Endothelial cell of umbilical vein (primary cell): ENCODE measurements around the gene PDE8B. TPM values are rescaled to one million over a fixed set of nuclear protein-coding genes. Genes with fewer than 3 reads are reported as not detected.

Experiments used
- BruUV-seq: library from RNA; stranded (reverse); fragments of 400-500 nt; replicated peaks from 2 replicates; lab custom pipeline; 2021; lab: Mats Ljungman, UMichigan
- CTCF ChIA-PET: fragments of 300-600, 350-600 bp; sonication (Branson Sonifier 250); formaldehyde crosslinking; loops from one replicate; lab custom pipeline; 2021; ENCODE audit warnings: antibody characterized with exemption, inconsistent platforms; lab: Charles Lee
- POLR2A ChIA-PET: fragments of 300-600, 350-600 bp; sonication (Branson Sonifier 250); formaldehyde crosslinking; loops from one replicate; lab custom pipeline; 2021; ENCODE audit warnings: antibody characterized with exemption, inconsistent platforms; lab: Charles Lee
- DNase-seq: peaks from one replicate; pipeline ENCODE4 v3.0.0-alpha.2; 2011; ENCODE audit warnings: low read depth, low spot score
- FAIRE-seq: peaks from 2 replicates; lab custom pipeline; 2011; peaks lifted over from hg19 to GRCh38; lab: Jason Lieb, UNC
- H2AFZ ChIP-seq: 2 replicates; pipeline ENCODE4 v1.6.0; 2012; ENCODE audit warnings: low read depth, low read length, control low read depth, inconsistent platforms
- H3K27ac ChIP-seq: 2 replicates; pipeline ENCODE4 v1.5.1; 2011; ENCODE audit warnings: low read depth, mild to moderate bottlenecking, control low read depth, low read length, moderate library complexity; ENCODE audit not compliant: insufficient read depth
- H3K27me3 ChIP-seq, 2 experiments: 2 replicates each; pipeline versions ENCODE4 v1.6.0 to v1.6.1; 2011; ENCODE audit warnings: low read length in 2 of 2, mixed read lengths in 1 of 2; ENCODE audit not compliant: control insufficient read depth in 2 of 2, insufficient read depth in 2 of 2
- H3K36me3 ChIP-seq, 2 experiments: 2 replicates in 1 of 2; 3 replicates in 1 of 2; pipeline ENCODE4 v1.5.1; 2011; ENCODE audit warnings: low read length in 2 of 2, mild to moderate bottlenecking in 1 of 2, moderate library complexity in 1 of 2; ENCODE audit not compliant: control insufficient read depth in 2 of 2, insufficient read depth in 2 of 2; ENCODE audit errors: extremely low read depth in 1 of 2
- H3K4me1 ChIP-seq: 3 replicates; pipeline ENCODE4 v1.5.1; 2011; ENCODE audit warnings: mild to moderate bottlenecking, low read length; ENCODE audit not compliant: control insufficient read depth, insufficient read depth; ENCODE audit errors: extremely low read depth
- H3K4me2 ChIP-seq: 2 replicates; pipeline ENCODE4 v1.6.1; 2011; ENCODE audit warnings: low read length, control low read depth, mixed read lengths; ENCODE audit not compliant: insufficient read depth
- H3K4me3 ChIP-seq, 3 experiments: fragments of 200-600 bp in 1 of 3; sonication (generic), shearing (Covaris generic) in 1 of 3; replicated peaks in 1 of 3; 2 replicates each; pipeline ENCODE4 v1.5.1; 2011 to 2016; ENCODE audit warnings: control low read depth in 3 of 3, low read length in 3 of 3, mild to moderate bottlenecking in 2 of 3, inconsistent platforms in 1 of 3, low read depth in 1 of 3, moderate library complexity in 1 of 3; ENCODE audit not compliant: insufficient read depth in 1 of 3
- H3K79me2 ChIP-seq: 2 replicates; pipeline ENCODE4 v1.6.0; 2012; ENCODE audit warnings: low read length, inconsistent platforms; ENCODE audit not compliant: control insufficient read depth, insufficient read depth
- H3K9ac ChIP-seq: replicated peaks from 2 replicates; pipeline ENCODE3; 2011; ENCODE audit warnings: low read length, control low read depth; ENCODE audit not compliant: insufficient read depth; ENCODE audit errors: extremely low read depth
- H3K9me1 ChIP-seq: replicated peaks from 3 replicates; pipeline ENCODE4 v1.6.0; 2011; ENCODE audit warnings: mild to moderate bottlenecking, low read length; ENCODE audit not compliant: control insufficient read depth, insufficient read depth; ENCODE audit errors: extremely low read depth
- H3K9me3 ChIP-seq: replicated peaks from 2 replicates; pipeline ENCODE4 v1.5.1; 2012; ENCODE audit warnings: low read length, inconsistent platforms; ENCODE audit not compliant: control insufficient read depth, insufficient read depth
- H4K20me1 ChIP-seq: replicated peaks from 2 replicates; pipeline ENCODE3; 2011; ENCODE audit warnings: mild to moderate bottlenecking, low read length; ENCODE audit not compliant: control insufficient read depth, insufficient read depth; ENCODE audit errors: extremely low read depth
- EZH2 ChIP-seq: IDR thresholded peaks from 2 replicates; pipeline ENCODE4 v1.6.1; 2012; ENCODE audit warnings: borderline replicate concordance, low read depth, mild to moderate bottlenecking, moderate library complexity, low read length, inconsistent platforms; ENCODE audit not compliant: severe bottlenecking
- FOS ChIP-seq: IDR thresholded peaks from 2 replicates; pipeline ENCODE4 v1.6.1; 2011; ENCODE audit warnings: mild to moderate bottlenecking, low read length, moderate library complexity, borderline replicate concordance; ENCODE audit not compliant: insufficient read depth
- GATA2 ChIP-seq: IDR thresholded peaks from 2 replicates; pipeline ENCODE4 v1.7.0; 2011; ENCODE audit warnings: low read depth, mild to moderate bottlenecking, moderate library complexity, mixed read lengths, low read length; ENCODE audit not compliant: insufficient read length, insufficient read depth
- JUN ChIP-seq: IDR thresholded peaks from 2 replicates; pipeline ENCODE4 v1.6.1; 2011; ENCODE audit warnings: borderline replicate concordance, low read depth; ENCODE audit not compliant: insufficient read length, insufficient read depth
- MYC ChIP-seq: IDR thresholded peaks from one replicate; pipeline ENCODE4 v1.6.1; 2011; ENCODE audit warnings: mild to moderate bottlenecking, low read depth, low read length
- POLR2A ChIP-seq: IDR thresholded peaks from 2 replicates; pipeline ENCODE4 v1.6.1; 2012; ENCODE audit warnings: low read depth, mild to moderate bottlenecking, control low read depth, low read length
- POLR2AphosphoS5 ChIP-seq: IDR thresholded peaks from 2 replicates; pipeline ENCODE4 v1.6.1; 2012; ENCODE audit warnings: low read depth, mild to moderate bottlenecking, control low read depth, low read length, moderate library complexity; ENCODE audit not compliant: insufficient read depth
- dilution Hi-C: fragments of 300-500 bp; cut with MboI; formaldehyde crosslinking; loops from one replicate; pipeline ENCODE4 v1.15.0; 2019; ENCODE audit warnings: low sequenced_read_pairs; ENCODE audit not compliant: extremely low pct_ligation_motif_present
- intact Hi-C: fragments of 100-400 bp; cut with micrococcal nuclease; formaldehyde crosslinking; loops from one replicate; pipeline ENCODE4 v1.10.0; 2022
- polyA plus RNA-seq, 4 experiments: library from polyadenylated mRNA; depleted of rRNA in 3 of 4; stranded (reverse) in 3 of 4; unstranded in 1 of 4; fragments of >200 nt; gene quantifications; 2 replicates each; pipeline versions ENCODE4 v1.2.1 to v1.2.3, GENCODE V29; 2011 to 2012; ENCODE audit warnings: missing spikeins in 1 of 4
- total RNA-seq: library from RNA; stranded (reverse); gene quantifications from 2 replicates; pipeline ENCODE4 v1.2.3, GENCODE V29; 2021
- TF ChIP-seq, protein P1 (sequence below), 2 donors: IDR thresholded peaks; 1 replicate in 1 of 2; 2 replicates in 1 of 2; pipeline ENCODE4 v1.5.1; 2011; ENCODE audit warnings: low read length in 2 of 2, mild to moderate bottlenecking in 2 of 2, moderate library complexity in 2 of 2, control low read depth in 1 of 2, inconsistent platforms in 1 of 2, low read depth in 1 of 2; ENCODE audit not compliant: insufficient read depth in 1 of 2; ENCODE audit errors: extremely low read depth in 1 of 2
- TF ChIP-seq, protein P2 (sequence below): IDR thresholded peaks from 2 replicates; pipeline ENCODE4 v1.6.1; 2011; ENCODE audit not compliant: insufficient read depth, insufficient read length

PDE8B gene
- total and polyA plus RNA-seq, 2 donors (not counting 3 experiments of a cell fraction or from before 2014, with no cell fraction given) = not detected

DNA sequence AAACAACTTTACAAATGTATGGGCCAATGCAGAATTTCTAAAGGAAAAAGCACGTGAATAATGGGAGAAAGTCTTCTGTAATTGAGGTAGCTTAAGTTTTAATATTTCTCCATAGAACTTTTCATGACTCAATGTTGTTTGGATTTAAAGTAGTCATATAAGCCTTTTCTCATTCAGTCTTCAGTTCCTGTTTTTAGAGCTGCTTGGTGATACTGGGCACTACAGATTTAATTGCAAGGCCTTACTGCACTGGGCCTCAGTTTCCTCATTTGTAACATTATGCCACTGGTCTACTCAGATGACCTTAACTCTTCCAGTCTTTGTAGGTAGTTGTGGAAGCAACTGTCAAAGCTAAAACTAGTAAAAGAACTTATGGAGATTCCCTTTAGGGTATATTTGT is 221.2 kb downstream of the PDE8B start:
- Histone ChIP-seq H2AFZ (no peak overlapping the region), H3K9me1 (no peaks in the 10 kb centered on the region), H3K9me3 (no peaks in the 10 kb centered on the region), H3K79me2 (no peaks in the 10 kb centered on the region), H3K27ac (no peak overlapping the region), H3K4me1 (no peaks in the 10 kb centered on the region), H4K20me1 (no peaks in the 10 kb centered on the region), H3K9ac (no peak overlapping the region), H3K36me3 (no peaks in the 10 kb centered on the region), H3K27me3 (no peaks in the 10 kb centered on the region), H3K4me3 (no peak overlapping the region), H3K4me2 (no peak overlapping the region)
- CTCF ChIA-PET = no interaction called here
- FAIRE-seq = no peak
- no TSS peak for BruUV-seq
- dilution Hi-C loops (no loop called here), intact Hi-C loops (no loop called here)
- TF ChIP-seq, protein P1, sequence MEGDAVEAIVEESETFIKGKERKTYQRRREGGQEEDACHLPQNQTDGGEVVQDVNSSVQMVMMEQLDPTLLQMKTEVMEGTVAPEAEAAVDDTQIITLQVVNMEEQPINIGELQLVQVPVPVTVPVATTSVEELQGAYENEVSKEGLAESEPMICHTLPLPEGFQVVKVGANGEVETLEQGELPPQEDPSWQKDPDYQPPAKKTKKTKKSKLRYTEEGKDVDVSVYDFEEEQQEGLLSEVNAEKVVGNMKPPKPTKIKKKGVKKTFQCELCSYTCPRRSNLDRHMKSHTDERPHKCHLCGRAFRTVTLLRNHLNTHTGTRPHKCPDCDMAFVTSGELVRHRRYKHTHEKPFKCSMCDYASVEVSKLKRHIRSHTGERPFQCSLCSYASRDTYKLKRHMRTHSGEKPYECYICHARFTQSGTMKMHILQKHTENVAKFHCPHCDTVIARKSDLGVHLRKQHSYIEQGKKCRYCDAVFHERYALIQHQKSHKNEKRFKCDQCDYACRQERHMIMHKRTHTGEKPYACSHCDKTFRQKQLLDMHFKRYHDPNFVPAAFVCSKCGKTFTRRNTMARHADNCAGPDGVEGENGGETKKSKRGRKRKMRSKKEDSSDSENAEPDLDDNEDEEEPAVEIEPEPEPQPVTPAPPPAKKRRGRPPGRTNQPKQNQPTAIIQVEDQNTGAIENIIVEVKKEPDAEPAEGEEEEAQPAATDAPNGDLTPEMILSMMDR (IDR thresholded peaks at IDR 0.05; ENCODE audit: extremely low read depth in 1 of 2, insufficient read depth in 1 of 2, low read depth in 1 of 2, low read length in 2 of 2) = no peak
- TF ChIP-seq MYC = no peak
- TF ChIP-seq, protein P2, sequence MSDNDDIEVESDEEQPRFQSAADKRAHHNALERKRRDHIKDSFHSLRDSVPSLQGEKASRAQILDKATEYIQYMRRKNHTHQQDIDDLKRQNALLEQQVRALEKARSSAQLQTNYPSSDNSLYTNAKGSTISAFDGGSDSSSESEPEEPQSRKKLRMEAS = no peak
- TF ChIP-seq EZH2 = no peak
- no peak for TF ChIP-seq GATA2
- no peak for TF ChIP-seq POLR2A
- no peak for TF ChIP-seq JUN
- no peak for TF ChIP-seq POLR2AphosphoS5
- no peak for TF ChIP-seq FOS
- no peak for DNase-seq
- POLR2A ChIA-PET = no interaction called here
